ENCODE measurements around the gene TFAP2E.
A peak's percentile ranks its signal among the peaks of the same experiment; 100 is the strongest.

Gene TFAP2E

DNA sequence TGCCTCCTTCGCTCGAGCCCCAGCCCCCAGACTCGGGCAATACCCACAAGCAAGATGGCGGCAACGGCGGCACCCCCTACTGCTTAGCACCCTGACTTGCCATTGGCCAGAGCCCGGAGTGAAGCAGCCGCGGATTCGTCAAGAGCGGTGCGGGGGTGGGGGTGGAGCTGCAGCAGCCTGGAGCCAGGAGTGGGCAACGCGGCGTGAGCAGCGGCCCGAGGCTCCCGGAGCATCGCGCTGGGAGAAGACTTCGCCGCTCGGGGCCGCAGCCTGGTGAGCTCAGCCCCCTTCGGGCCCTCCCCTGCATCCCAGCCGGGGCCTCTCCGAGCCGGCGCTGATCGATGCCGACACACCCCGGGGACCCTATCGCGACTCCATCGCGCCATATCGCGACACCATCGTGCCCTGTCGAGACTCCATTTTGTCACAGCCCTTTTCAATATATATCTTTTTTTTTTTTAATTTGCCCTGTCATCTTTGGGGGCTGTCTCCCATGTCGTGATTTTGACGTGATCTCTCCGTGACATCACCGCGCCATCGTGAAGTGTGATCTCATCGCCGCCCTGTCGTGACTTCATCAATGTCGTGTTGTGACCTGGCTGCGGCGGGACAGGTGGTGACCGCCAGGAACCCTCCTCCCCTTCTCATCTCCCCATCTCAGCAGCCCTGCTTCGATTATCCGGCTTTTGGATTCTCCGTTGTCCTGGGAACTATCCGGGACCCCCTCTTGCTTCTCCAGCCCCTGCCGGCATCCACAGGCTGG is 15.3 kb upstream of the TFAP2E start, which contains the start of gene NCDN:
TSS of gene NCDN (plus strand) at position 189 of the 763 bp plus-strand sequence. CDS start at position 581, 392 bp downstream.
- DNase-seq, result peak; percentile 92

DNA sequence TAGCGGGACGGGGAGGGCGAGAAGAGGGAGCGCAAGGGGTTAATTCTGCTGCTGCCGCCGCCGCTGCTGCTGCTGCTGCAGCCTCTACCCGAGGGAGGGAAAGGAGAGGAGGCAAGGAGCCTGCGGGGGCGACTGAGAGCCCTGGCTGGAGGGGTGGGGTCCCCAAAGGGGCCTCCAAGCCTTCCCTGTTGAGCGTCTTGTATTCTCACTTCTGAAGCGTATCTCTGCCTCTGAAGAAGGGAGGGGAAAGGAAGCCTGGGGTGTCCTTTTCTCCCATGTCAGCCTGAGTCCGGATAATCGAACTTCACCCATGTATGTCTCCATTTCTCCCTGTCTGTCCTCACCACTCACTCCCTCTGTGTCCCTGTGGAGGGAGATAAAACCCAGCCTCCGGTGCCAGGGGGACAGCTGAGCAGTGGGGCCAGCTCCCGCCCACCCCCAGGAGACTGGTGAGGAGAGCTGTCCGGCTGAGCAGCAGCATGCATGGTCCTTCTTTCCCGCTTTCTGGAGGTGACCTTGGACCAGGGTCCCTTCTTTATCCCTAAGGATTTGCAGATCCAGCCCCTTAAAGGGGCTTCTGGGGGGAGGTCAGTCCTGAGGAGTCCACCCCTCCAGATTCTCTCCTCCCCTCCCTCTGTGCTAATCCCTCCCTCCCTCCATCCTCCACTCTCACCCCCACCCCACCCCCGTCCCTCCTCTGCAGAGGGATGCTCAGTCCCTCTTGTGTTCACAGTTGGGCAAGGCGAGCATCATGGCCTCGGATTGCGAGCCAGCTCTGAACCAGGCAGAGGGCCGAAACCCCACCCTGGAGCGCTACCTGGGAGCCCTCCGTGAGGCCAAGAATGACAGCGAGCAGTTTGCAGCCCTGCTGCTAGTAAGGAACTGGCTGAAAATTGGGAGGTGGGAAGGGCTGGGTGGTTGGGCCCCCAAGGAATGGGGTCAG is 14.5 kb upstream of the TFAP2E start:
- DNase-seq, result no peak

DNA sequence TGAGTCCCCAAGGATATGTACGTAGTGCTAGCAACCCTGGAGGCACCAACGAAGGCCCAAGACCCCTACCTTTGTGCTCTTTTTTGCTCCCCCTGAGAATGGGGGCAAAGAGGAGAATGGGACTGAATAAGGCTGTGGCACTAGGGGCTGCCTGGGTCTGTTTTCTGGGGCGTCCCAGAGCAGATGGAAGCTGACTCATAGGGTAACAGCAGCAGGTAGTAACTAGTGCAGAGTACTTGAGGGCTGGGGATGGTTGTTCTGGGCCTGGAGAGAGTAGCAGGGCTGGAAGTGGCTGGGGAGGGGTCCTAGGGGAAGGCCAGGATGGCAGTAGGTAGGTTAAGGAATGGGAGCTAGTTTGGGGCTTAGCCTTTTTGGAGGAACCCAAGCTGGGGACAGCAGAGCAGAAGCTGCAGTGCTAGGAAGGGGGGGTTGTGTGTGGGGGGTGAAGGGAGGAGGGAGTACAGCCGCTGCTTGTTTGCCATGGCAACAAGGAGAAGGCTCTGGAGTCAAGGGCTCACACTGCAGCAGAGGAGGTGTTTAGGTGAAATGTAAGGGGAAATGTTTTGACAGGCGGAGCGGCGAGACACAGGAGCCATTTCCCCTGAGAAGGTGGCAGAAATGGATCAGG is 13.7 kb upstream of the TFAP2E start:
- peak; percentile 30 for DNase-seq

- no peak for DNase-seq
Measured at GRCh38 chr1:35560256-35561225, 12.6 kb upstream of the TFAP2E start.

- no peak for DNase-seq
Measured at GRCh38 chr1:35561297-35561971, 11.7 kb upstream of the TFAP2E start.

DNA sequence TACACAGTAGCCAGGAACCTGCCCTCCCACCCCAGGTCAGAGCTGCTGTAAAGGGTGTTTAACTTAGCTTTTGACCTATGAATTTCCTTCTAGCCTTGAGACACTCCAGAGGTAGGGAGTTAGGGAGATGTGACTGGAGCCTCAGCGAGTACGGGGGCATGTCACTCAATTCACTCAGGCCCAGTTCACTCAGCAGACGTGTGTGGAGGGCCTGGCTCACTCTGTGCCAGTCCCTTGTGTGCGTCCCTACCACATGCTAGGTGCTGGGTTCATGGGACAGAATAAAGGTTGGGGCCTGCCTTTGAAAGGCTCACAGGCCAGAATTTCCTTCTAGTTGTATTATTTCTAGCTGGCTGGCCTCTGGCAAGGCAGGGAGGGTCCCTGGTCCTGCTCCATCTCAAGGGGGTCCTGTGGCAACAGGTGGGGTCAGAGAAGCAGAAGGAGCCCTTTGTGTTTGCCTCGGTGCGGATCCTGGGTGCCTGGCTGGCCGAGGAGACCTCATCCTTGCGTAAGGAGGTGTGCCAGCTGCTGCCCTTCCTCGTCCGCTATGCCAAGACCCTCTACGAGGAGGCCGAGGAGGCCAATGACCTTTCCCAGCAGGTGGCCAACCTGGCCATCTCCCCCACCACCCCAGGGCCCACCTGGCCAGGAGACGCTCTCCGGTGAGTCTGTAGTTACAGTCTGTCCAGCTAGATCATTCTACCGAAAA is 11.0 kb upstream of the TFAP2E start:
- DNase-seq, result no peak

GRCh38 chr1:35563166-35563565 is 9.9 kb upstream of the TFAP2E start:
- no peak for DNase-seq

GRCh38 chr1:35564037-35564883 is 8.9 kb upstream of the TFAP2E start:
- peak; percentile 68 for DNase-seq

DNA sequence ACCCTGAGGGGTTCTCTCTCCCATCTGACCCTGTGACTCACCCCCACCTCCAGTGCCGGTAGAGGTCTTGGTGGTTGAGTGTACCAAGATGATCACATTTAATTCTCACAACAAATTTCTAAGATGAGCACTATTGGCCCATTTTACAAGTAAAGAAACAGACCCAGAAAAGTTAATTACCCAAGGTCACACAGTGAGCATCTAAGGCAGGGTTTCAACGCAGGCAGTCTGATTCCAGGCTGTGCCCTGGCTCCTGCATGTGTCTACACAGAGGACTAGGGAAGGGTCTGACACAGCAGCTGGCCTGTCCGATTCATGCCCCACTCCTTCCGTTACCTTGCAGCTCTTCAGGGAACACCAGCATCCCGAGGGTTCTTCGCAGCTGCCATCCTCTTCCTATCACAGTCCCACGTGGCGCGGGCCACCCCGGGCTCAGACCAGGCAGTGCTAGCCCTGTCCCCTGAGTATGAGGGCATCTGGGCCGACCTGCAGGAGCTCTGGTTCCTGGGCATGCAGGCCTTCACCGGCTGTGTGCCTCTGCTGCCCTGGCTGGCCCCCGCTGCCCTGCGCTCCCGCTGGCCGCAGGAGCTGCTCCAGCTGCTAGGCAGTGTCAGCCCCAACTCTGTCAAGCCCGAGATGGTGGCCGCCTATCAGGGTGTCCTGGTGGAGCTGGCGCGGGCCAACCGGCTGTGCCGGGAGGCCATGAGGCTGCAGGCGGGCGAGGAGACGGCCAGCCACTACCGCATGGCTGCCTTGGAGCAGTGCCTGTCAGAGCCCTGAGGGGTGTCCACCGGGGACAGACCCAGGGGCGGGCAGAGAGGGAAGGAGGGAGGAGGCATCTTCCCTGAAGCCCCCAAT is 8.0 kb upstream of the TFAP2E start:
- no peak for DNase-seq

DNA sequence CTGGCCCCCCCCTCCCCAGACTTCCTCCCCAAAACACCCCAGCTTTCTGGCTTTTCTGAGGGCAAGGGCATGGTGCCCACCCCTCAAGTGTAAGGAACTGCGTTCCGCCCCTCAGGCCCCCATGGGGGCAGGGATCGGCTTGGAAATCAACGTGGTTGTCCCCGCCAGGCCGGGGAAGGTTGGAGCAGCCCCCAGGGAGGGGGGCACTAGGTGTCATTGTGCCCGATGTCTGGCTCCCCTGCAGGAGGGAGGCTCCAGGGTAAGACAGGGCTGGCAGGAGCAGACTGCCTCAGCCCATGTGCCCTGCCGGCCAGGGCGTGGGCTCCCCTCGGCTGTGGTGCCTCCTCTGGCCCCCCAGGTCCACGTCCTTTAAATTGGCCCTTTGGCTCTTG is 7.4 kb upstream of the TFAP2E start:
- no peak for DNase-seq

- DNase-seq, result no peak
Measured at GRCh38 chr1:35567947-35568558, 5.1 kb upstream of the TFAP2E start.

DNA sequence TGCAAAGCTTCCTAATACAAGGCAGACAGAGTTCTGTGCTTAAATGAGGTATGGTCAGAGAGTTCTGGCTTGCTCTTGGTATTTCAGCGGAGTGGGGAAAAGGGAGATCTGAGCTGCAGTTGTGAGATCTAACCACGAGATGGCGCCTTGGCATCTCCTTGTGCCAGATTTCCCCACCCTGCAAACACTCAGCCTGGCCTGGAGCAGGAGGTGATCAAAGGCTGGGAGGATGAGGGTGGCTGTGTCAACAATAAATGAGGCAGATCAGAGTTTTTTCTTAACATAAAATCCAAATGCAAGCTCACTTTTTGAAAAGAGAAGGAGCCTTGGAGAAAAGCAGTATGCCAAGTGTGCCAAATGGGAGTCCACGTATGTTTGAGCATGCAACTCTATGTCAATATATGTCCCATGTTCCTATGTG is 4.1 kb upstream of the TFAP2E start:
- DNase-seq, result peak; percentile 56

GRCh38 chr1:35569936-35570335 is 3.2 kb upstream of the TFAP2E start:
- no peak for DNase-seq

DNA sequence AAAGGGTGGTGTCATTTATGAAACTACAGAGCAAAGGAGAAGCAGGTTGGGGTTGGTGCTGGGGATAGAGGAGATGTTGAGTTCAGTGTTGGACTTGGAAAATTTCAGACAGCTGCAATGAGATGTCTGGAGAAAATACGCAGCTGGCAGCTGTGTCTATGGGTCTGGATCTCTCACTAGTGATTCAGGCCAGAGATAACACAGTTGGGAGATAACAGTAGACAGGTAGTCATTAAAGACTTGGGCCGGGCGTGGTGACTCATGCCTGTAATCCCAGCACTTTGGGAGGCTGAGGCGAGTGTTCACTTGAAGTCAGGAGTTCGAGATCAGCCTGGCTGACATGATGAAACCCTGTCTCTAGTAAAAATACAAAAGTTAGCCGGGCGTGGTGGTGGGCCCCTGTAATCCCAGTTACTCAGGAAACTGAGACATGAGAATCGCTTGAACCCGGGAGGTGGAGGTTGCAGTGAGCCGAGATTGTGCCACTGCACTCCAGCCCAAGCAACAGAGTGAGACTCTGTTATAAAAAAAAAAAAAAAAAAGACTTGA is 2.5 kb upstream of the TFAP2E start:
- DNase-seq, result no peak

- no peak for DNase-seq
Measured at GRCh38 chr1:35571263-35571662, 1.9 kb upstream of the TFAP2E start.

DNA sequence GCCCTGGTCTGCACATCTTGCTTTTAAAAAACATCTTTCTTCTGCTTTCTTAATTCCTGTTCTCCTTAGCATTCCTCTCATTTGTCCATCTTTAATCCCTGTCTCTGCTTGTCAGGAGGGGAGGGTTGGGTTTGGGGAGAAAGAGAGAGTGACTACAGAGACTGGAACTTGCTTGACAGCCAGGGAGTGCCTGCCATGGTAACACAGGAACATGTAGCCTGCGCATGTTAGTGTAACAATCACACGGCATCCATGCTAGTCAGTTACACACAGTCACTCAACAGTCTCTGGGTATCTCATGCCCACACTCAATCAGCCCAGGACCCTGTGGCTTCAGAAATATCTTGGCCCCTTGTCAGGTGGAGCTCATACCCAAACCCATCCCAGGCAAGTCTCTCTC is 818 bp upstream of the TFAP2E start:
- DNase-seq, result no peak

DNA sequence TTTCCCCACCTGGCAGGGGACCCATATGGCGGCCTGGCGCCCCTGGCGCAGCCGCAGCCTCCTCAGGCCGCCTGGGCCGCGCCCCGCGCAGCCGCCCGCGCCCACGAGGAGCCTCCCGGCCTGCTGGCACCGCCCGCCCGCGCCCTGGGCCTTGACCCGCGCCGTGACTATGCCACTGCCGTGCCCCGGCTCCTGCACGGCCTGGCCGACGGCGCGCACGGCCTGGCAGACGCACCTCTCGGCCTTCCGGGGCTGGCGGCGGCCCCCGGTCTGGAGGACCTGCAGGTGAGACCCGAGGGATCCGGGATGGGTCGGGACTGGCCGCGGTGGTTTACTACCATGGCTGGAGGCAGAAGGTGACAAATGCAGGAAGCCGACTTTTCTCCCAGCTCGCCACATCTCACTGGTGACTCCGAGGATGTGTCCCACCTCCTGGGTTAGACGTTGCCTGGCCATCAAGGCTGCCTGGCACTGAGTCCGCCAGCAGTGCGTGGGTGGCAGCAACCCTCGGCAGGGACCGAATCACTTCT is 1.1 kb downstream of the TFAP2E start:
- no peak for DNase-seq

All from CD4-positive, alpha-beta T cell treated with Interferon gamma for 1 hour (primary cell).